HuH-7.5 (cell line): Measurements from ENCODE around the gene SLIT1.
"Not testable (repeated sequence)": the region's sequence is repeated elsewhere in the genome, so short reads cannot be mapped to it uniquely, and the experiment has no call there.

ENCODE experiments used
- DNase-seq: peaks from one replicate; pipeline ENCODE4 v3.0.0; 2011; ENCODE audit warnings: low spot score

The SLIT1 gene

DNA sequence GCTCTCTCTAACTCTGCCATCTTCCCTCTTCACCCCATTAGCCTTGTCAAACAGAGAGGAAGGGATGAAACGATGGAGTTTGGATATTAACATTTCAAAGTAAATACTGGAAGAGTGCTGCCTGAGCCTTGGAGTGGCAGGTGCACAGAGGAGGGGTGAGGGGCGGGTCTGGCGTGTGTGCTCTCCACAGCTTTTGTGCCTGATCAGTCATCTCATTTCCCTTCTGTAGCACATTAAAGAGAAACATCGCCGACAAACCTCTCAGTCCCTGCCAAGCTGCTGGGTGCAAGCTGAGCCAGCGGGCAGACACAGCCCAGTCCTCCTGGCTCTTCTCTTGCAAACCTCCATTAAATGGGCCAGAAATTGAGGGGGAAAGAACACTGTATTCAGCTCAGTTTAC lies 76.2 kb downstream of the SLIT1 start:
- no peak for DNase-seq

- no peak for DNase-seq
These were observed 78.2 kb downstream of the SLIT1 start for GRCh38 chr10:97107551-97107950.

GRCh38 chr10:97106207-97106606 lies 79.6 kb downstream of the SLIT1 start:
- DNase-seq = no peak

DNA sequence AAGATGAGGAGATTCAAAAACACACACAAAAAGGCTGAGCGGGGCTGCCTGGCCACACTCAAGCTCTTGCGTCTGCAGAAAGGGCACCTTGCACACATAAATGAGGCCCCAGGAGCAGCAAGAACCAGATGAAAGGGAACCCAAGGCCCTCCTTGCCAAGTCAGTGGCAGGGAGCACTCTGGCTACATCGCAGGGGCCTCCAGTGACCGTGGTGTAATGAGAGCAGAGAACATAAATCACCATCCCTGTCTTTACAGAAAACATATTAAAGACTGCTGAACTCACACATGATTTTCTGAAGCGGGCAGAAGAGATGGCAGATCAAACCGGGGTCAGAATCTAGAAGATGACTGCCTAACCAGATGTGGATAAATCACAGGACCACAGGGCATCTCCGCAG lies 80.5 kb downstream of the SLIT1 start:
- DNase-seq = no peak

- no peak for DNase-seq
These were observed 82.3 kb downstream of the SLIT1 start for GRCh38 chr10:97103316-97104080.

- no peak for DNase-seq
These were observed 83.3 kb downstream of the SLIT1 start for GRCh38 chr10:97102441-97102840.

- DNase-seq = no peak
These were observed 84.4 kb downstream of the SLIT1 start for GRCh38 chr10:97101166-97101940.

GRCh38 chr10:97100657-97101056 lies 85.1 kb downstream of the SLIT1 start:
- DNase-seq = no peak

GRCh38 chr10:97099868-97100267 lies 85.9 kb downstream of the SLIT1 start:
- DNase-seq = no peak

DNA sequence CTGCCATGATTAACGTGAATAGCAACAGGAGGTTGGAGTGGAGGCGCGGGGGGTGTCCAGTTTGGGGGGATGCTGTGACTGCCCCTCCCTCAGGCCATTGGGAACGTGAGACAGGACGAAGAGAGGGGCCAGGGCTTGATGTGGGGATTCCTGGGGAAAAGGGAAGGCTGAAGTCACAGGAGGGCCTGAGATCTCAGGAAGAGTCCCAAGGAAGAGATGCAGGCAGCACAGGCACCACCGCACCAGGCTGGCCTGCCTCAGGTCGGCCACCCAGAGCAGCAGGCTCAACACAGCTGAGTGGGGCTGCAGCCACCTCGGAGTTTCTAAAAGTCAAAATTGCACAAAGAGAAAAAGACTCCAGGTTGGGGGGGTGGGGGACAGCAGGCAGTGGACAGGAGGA lies 86.7 kb downstream of the SLIT1 start:
- DNase-seq = no peak

- no peak for DNase-seq
These were observed 88.7 kb downstream of the SLIT1 start for GRCh38 chr10:97097084-97097433.

- DNase-seq = no peak
These were observed 89.3 kb downstream of the SLIT1 start for GRCh38 chr10:97096261-97097083.

DNA sequence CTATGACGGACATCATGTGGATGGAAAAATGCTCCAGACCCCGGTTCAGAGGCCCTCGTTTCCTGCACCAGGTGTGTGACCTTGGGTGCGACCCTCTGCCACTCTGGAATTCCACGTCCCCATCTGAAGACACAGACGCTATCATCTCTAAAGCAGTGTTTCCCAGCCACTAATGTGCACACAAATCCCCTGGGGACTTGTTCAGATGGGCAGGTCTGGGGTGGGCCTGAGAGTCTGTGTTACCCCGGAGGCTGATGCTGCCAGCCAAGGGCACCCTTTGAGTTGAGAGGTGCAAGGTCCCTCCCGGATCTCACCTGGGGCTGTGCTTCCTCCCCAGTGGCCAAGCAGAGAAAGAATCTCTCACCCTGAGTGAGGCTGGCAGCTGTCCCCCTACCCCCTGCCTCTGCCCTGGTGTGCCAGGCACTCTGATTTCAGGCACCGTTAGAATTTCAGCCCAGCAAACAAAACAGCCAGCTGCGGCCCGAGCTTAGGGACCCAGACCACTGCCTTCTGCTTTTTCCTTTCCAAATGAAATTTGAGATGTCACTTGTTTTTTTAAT lies 90.0 kb downstream of the SLIT1 start:
- no peak for DNase-seq

- DNase-seq = no peak
These were observed 95.1 kb downstream of the SLIT1 start for GRCh38 chr10:97090644-97091043.

DNA sequence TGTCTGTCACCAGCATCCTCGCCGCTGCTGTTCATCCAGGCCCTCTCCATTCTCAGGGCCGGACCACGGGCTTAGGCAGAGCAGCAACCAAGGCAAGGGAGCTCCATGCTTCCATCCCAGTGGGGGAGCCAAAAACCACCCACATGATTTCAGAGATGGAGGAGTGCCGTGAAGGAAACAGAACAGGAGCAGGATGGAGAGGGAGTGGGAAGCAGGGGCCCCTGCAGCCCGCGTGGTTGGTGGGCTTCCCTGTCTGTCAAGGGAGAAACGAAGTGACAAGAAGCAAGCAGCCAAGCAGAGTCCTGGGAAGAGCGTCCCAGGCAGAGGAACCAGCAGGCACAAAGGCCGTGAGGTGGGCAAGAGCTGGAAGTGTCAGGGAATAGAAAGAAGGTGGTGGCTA lies 95.7 kb downstream of the SLIT1 start:
- DNase-seq = no peak

- no peak for DNase-seq
These were observed 96.4 kb downstream of the SLIT1 start for GRCh38 chr10:97089209-97089870.

DNA sequence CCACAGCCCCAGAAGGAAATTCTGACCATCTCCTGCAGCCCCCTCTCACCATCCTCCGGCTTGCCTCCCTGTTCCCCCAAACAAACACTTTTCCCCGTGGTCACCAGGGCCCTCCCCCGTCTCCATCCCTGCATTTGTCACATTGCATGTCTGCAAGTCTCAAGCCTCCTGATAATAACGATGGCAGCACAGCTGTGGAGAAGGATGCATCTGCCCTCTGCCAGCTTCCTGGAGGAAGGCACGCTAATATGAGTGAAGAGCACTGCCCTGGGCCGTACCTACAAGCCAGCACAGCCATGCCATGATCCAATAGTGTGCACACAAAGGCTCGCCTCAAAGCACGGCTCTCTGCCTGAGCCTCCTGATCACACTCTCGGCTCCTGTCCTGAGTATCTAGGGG lies 98.5 kb downstream of the SLIT1 start:
- DNase-seq = no peak

DNA sequence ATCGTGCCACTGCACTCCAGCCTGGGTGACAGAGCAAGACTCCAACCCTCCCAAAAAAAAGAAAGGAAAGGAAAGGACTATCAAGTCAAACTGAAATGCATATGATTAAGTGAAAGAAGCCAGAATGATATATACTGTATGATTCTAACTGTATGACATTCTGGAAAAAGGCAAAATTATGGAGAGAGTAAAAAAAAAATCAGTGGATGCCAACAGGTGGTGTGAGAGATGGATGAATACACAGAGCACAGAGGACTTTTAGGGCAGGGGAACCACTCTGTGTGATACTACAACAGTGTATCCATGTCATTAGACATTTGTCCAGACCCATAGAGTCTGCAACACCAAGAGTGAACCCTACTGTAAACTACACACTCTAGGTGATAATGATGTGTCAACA lies 99.2 kb downstream of the SLIT1 start:
- DNase-seq = no peak

DNA sequence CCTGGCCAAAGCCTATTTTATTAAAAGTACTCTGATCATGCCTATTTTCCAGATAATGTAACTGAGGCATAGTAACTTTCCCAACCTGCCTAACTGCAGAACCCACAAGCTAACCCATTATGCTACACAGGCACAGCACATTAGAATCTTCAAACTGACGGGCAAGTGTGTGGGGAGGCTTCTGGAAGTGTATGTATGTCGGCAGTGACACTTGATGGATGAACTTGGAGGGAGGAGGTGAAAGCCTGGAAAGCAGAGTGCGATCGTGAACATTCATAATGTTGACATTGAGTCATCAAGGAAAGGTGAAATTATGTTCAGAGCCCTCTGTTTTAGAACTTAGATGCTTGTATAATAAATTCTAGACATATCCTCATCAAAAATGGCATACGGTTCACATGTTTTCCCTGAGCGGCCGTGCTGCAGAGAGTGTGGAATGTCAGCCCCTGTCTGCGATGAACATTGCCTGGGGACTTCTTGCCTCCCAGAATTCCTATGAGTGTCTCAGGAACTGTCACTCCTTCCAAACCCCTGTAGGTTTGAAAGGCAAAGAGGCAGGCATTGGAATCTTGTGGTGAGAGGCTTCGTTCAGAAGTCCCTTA lies 102.4 kb downstream of the SLIT1 start:
- no peak for DNase-seq

DNA sequence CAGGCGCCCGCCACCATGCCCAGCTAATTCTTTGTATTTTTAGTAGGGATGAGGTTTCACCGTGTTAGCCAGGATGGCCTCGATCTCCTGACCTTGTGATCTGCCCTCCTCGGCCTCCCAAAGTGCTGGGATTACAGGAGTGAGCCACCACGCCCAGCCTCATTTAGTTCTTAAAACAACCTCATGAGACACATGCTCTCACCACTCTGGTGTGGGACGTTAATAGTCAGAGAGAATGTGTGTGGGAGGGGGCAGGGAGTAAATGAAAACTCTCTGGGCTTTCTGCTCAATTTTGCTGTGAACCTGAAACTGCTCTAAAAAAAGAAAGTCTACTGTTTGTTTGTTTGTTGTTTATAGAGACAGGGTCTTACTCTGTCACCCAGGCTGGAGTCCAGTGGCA lies 103.2 kb downstream of the SLIT1 start:
- not testable (repeated sequence) for DNase-seq

DNA sequence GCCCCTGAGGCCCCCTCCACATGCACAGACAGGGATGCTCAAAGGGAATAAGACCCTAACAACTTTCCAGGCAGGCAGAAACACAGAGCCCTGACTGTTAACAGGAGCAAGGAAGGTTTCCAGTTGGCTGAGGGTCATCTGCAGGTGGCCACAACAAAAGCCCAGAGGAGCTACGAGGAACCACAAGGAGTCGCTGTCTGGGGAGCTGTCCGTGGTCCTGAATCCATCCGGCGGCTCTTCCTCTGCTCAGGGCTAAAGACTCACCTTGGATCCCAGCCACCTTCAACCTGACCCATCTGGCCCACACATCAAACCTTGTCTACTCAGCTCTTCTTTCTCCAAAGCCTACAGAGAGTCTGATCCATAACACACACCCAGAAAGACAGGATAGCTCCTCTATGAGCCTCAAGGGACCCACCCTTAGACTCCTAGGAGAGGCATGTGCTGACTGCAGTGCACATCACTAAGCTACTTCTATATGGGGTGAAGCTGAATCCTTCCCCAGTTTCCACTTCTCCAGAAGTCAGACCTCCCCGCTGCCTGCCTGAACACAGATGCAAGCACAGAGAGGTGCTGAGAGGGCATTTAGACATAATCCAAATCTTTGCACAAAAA lies 104.0 kb downstream of the SLIT1 start:
- DNase-seq = peak; percentile 81
